GM19395 (cell line): ENCODE measurements around the gene TLL2.

Experiments used
- ATAC-seq: cut with Tn5 transposase; IDR thresholded peaks from one replicate; pipeline ENCODE4 v1.9.1; 2021; ENCODE audit warnings: mild to moderate bottlenecking, moderate library complexity; ENCODE audit not compliant: unreplicated experiment

TLL2 gene

DNA sequence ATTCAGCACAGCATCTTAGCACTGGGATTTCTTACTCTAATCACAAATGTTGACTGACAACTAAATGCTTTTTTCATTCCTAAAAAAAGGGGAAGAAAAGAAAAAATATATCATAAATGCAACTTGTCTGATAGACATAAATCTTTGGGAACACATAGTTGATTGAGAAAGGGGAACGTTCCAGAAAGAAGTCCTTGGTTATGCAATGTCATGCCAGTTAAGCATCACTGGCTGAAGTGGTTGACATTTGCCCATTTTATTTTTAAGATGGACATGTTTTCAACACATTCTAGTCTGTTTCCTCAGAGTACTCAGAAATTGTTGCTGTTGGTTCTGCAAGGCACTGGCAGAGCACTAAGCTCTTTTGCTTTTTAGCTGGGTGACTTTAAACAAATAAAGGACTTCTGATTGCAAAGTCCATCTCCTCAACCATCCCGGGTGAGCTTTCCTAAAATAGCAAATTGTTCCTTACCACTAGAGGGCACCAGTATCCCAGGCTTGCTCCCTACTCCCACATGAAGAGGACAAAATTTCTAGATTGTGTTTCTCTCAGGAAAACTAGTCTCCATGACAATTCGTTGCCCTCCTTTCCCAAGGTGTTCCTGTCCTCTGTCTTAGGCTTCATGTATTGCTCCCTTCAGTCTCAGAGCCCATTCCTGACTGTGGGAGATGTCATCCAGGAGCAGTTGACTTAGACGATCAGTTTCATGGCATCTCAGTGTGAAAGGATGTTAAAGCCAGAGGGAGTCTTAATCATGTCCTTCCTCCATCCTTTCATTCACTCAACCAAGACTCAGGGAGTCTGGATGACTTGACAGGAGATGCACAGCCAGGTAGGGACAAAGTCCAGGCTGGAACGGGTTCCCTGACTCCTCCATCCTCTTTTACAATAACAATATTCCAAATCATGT lies 178.9 kb downstream of the TLL2 start:
- ATAC-seq = no peak

DNA sequence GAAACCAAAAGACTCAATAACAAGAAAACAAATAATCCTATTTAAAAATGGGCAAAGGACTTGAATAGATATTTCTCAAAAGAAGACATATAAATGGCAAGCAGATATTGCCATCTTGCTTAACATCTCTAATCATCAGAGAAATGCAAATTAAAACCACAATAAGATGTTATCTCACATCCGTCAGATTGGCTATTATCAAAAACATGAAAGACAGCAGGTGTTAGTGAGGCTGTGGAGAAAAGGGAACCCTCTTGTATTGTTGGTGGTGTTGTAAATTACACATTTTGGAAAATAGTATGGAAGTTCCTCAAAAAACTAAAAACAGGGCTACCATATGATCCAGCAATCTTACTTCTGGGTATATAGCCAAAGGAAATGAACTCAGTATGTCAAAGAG lies 180.6 kb downstream of the TLL2 start:
- no peak for ATAC-seq

DNA sequence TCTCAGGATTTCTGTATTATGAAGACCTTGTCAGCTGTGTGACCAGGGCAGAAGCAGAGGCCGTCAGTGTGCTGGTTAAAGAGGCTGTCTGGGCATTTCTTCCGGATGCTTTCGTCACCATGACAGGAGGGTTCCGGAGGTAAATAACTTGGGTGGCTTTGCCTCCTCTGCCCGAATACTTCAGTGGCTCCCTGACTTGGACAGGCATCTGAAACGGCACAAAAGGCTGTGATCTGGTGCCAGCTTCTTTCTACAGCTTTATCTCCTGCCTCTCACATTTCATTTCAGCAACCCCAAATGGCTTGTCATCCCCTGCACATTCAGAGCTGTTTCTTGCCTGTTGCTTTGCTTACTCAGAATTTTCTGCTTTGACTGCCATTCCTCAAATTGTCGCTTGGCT lies 186.3 kb downstream of the TLL2 start:
- ATAC-seq = no peak

DNA sequence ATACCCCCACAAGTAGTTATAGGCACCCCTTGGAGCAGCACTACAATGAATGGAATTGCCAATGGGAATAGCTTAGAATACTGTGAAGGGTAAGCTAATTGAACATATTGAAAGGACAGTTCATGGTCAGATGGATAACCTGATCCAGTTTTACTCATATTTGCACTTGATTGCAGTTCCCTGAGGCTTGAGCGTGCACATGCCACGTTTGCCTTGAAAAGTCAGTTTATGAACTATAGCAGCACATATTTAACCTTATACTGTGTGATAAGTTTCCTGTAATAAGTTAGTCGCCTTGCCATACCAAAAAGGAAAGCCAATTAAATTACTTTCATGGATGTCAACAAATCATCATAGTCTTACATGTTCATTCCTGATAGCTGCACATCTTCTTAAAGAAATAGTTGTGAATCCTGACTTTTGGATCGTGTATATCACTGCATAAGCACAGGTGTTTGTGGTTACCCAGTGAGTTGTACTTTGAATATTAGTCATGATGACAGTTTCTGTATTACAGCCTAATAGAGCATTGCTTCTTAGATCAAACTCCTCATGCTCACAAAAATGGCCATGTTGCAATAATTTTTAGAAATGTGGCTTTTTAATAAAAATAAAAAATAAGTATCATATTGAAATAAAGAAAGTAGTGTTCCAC lies 187.9 kb downstream of the TLL2 start:
- peak; percentile 96 for ATAC-seq

DNA sequence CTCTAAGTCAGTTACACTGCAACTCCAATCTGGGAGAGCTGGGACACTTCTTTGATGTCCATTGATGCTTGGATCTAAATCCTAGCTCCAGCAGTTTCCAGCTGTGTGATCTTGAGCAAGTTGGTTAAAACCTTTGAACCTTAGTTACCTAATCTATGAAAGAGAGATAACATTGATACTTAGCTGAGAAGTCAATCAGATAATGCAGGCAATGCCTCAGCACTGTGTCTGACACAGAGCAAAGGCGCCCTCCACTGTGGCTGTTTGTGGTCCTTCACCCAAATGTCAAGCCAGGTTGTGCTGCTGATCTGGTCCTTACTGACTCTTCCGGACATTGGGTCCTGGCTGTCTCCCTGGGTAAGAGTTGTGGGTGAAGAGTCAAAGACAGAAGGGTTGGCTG lies 189.3 kb downstream of the TLL2 start:
- no peak for ATAC-seq

DNA sequence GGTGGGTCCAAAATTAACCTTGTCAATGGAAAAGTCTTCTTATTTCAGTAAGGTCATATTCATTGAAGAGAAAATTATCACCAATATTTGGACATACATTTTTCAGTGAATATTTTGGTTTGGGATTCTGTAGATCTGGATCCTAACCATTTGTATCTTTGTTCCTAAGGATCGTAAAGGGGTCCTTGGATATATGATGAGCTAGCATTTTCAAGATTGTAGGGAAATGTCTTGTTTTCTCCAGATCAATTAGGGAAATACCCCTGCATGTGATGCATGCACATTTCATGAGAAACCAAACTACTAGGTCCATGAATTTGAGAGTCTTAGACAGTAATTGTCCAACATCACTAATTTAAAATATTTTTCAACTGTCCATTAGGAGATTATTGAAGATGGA lies 191.5 kb downstream of the TLL2 start:
- no peak for ATAC-seq

DNA sequence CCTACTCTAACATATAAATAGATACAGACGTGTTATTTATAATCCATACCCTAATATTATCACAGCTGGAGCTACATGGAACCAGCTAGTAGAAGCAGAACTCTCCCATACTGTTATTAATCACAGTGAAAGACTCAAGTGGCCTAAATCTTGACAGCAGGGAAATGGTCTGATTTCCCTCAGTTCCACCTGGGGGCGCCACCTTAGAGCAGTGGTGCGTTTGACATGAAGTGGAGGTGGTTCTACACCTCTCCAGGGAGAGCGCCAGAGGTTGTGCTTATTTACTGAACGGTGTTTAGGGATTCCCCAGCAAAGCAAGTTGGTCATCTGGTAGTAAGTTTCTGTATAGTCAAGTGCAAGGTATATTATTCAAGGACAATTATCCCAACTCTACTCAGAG lies 191.9 kb downstream of the TLL2 start:
- no peak for ATAC-seq

DNA sequence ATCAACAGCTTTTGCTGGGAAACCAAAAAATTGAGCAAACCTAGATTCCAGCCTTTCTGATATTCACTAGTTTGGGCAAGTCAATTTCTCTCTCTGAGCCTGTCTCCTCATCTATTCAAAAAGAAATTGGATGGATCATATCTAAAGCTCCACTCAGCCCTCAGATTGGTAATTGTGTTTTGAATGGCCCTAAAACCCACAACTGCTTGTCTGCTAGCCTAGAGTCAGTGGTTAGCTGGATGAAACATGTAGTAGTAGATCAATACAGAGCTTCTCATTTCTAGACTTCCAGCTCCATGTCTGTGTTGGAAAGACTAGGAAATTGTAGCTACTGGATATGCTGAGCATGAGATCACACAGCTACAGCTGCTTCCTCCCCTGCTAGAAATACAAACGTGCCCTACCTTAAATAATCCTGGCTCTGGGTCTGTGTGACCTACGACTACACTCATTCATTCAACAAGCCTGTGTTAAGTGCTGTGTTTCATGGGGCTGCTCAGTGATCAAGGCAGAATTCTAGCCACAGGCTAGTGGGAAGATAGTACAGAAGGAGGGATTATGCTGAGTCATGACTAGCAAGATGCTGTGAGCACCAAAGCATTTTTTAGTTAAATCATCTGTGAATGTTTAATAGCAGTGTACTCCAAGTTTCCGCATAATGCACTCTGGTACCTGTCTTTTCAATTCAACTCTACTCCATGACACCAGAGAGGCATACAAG lies 193.8 kb downstream of the TLL2 start:
- ATAC-seq = no peak

DNA sequence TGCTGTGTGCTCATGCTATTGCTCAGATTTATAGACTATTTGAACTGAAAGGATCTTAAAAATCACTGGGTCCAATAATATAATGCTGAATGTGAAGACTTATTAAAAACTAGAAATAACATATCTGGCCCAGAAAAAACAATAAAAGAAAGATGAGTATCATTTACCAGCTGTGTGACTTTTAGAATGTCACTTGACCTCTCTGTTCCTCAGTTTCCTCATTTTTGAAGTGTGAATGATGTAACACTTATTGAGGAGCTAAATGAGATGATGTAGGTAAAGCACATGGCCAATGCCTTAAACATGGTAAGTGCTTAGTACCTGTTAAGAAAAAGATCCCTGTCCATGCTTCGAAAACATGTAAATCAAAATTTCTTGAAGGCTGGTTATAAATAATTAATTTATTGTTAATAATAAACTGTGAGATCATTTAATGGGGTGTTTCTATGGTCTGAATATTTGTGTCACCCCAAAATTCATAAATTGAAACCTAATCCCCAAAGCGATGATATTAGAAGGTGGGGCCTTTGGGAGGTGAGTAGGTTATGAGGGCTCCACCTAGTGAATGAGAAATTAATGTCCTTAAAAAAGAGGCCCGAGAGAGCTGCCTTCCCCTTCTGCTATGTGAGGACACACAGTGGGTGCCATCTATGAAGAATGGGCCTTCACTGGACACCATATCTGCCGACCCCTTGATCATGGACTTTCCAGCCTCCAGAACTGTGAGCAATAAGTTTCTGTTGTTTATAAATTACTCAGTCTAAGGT lies 196.5 kb downstream of the TLL2 start:
- ATAC-seq = no peak
